Stomach smooth muscle (tissue), 2 donors: ENCODE measurements around the gene PAXIP1.
"Not testable (repeated sequence)": the region's sequence is repeated elsewhere in the genome, so short reads cannot be mapped to it uniquely, and the experiment has no call there.

Experiments used
- H3K27ac ChIP-seq: one replicate; pipeline ENCODE4 v1.7.0; 2013; ENCODE audit warnings: mild to moderate bottlenecking, low read length, inconsistent platforms
- H3K27me3 ChIP-seq, 2 donors: one replicate each; pipeline ENCODE4 v1.7.0; 2013; ENCODE audit warnings: low read length in 2 of 2; ENCODE audit not compliant: insufficient read depth in 2 of 2, control insufficient read depth in 1 of 2
- H3K36me3 ChIP-seq, 2 donors: one replicate each; pipeline ENCODE4 v1.7.0; 2013; ENCODE audit warnings: low read length in 2 of 2; ENCODE audit not compliant: control insufficient read depth in 2 of 2, insufficient read depth in 2 of 2
- H3K4me1 ChIP-seq: one replicate; pipeline ENCODE4 v1.7.0; 2013; ENCODE audit warnings: low read length; ENCODE audit not compliant: control insufficient read depth, insufficient read depth
- H3K4me3 ChIP-seq, 2 donors: one replicate each; pipeline ENCODE4 v1.7.0; 2013; ENCODE audit warnings: low read length in 2 of 2
- H3K9ac ChIP-seq, 2 donors: one replicate each; pipeline ENCODE4 v1.7.0; 2013; ENCODE audit warnings: low read length in 2 of 2, mild to moderate bottlenecking in 1 of 2
- H3K9me3 ChIP-seq, 2 donors: one replicate each; pipeline ENCODE4 v1.7.0; 2013; ENCODE audit warnings: low read length in 2 of 2; ENCODE audit not compliant: control insufficient read depth in 2 of 2
- donor health status: healthy.
- donor health status: Pancreatic carcinoma.

Gene PAXIP1, protein sequence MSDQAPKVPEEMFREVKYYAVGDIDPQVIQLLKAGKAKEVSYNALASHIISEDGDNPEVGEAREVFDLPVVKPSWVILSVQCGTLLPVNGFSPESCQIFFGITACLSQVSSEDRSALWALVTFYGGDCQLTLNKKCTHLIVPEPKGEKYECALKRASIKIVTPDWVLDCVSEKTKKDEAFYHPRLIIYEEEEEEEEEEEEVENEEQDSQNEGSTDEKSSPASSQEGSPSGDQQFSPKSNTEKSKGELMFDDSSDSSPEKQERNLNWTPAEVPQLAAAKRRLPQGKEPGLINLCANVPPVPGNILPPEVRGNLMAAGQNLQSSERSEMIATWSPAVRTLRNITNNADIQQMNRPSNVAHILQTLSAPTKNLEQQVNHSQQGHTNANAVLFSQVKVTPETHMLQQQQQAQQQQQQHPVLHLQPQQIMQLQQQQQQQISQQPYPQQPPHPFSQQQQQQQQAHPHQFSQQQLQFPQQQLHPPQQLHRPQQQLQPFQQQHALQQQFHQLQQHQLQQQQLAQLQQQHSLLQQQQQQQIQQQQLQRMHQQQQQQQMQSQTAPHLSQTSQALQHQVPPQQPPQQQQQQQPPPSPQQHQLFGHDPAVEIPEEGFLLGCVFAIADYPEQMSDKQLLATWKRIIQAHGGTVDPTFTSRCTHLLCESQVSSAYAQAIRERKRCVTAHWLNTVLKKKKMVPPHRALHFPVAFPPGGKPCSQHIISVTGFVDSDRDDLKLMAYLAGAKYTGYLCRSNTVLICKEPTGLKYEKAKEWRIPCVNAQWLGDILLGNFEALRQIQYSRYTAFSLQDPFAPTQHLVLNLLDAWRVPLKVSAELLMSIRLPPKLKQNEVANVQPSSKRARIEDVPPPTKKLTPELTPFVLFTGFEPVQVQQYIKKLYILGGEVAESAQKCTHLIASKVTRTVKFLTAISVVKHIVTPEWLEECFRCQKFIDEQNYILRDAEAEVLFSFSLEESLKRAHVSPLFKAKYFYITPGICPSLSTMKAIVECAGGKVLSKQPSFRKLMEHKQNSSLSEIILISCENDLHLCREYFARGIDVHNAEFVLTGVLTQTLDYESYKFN

DNA sequence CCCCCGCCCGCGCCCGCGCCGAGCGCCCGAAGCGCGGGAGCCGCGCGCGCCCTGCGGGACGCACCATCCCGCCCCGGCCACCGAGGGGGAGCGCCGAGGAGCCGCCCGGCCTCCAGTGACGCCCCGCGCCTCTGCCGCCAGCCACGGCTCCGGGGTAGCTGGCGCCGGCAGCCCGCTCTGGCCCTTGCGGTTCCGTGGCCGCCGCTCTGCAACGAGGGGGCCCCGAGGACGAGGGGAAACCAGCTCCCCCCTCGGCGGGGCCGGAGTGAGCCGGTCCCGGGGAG lies at the start of gene PAXIP1:
Gene PAXIP1 (minus strand): TSS at position 33 of the 284 bp plus-strand sequence. CDS start 195 bp downstream, outside the sequence.
- H3K27ac ChIP-seq: peak within 1 kb of the TSS; percentile 73
- peaks cover 13% of the 10 kb centered on the region for H3K4me1 ChIP-seq
- no peaks in the 10 kb centered on the region for H3K9me3 ChIP-seq
- H3K27me3 ChIP-seq: no peaks in the 10 kb centered on the region
- H3K36me3 ChIP-seq: no peaks in the 10 kb centered on the region
- peak within 1 kb of the TSS; percentile 87 to 89 for H3K9ac ChIP-seq
- H3K4me3 ChIP-seq: peak within 1 kb of the TSS; percentile 64 to 91

DNA sequence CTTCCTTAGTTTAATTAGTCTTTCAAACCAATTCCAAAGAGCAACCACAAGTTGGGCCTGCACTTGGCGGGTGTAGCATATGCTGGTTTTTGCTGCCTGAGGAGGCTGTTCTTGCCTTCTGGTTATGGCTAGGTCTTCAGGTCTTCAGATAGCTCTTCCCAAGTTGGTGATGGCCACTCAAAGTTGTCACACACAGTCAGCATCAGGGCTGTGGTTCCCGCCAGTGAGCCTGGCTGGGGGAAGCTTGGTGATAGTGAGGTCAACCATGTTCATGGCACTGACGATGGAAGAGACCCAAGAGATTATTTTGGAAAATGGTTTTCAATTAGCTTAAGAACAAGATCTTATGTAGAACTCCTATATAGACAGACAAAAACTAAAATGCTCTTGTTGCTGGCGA lies 48.4 kb upstream of the PAXIP1 start:
- Histone ChIP-seq H3K9ac (no peak overlapping the region), H3K27me3 (peaks cover 0 to 3% of the 10 kb centered on the region in 2 donors), H3K9me3 (no peaks in the 10 kb centered on the region), H3K4me1 (no peaks in the 10 kb centered on the region), H3K36me3 (no peaks in the 10 kb centered on the region), H3K27ac (no peak overlapping the region), H3K4me3 (no peak overlapping the region)

DNA sequence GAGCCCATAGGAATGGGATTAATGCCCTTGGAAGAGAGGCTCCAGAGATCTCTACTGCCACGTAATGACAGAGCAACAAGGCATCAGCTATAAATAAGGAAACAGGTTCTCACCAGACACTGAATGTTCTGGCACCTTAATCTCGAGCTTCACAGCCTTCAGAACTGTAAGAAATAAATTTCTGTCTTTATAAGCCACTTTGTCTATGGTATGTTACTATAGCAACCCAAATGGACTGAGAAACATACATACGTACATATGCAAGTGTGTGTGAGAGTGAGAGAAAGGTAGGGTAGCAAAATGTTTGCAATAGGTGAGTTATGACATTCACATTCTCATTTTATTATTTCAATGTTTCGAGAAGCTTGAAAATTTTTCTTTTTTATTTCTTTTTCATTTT lies 45.1 kb upstream of the PAXIP1 start:
- no peak overlapping the region for H3K9ac ChIP-seq
- no peaks in the 10 kb centered on the region for H3K36me3 ChIP-seq
- no peak overlapping the region for H3K4me3 ChIP-seq
- no peak overlapping the region for H3K27ac ChIP-seq
- H3K9me3 ChIP-seq: peaks cover 0 to under 1% of the 10 kb centered on the region in 2 donors
- H3K27me3 ChIP-seq: no peaks in the 10 kb centered on the region
- H3K4me1 ChIP-seq: no peaks in the 10 kb centered on the region

DNA sequence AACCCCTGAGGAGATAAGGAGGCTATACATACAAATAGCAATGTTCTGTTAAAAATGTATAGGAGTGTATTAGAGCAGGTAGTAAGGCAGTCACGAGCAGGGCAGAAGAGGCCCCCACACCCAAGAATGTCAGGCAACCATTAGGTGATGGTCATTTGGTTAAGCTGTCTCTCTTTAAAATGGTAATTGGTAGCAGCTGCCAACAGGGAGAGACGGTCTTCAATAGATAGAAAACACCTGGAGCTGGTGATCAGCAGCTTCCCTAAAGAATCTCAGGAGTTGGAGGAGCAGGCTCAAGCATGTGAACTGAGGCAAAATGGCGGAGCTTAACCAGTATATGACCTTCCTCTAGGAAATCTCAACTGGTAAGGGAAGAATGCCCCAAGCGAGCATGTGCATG lies 40.8 kb upstream of the PAXIP1 start:
- Histone ChIP-seq H3K4me1 (no peaks in the 10 kb centered on the region), H3K27me3 (peaks cover 0 to 5% of the 10 kb centered on the region in 2 donors), H3K27ac (no peak overlapping the region), H3K4me3 (no peak overlapping the region), H3K9ac (no peak overlapping the region), H3K36me3 (no peaks in the 10 kb centered on the region), H3K9me3 (peaks cover 0 to 3% of the 10 kb centered on the region in 2 donors)

DNA sequence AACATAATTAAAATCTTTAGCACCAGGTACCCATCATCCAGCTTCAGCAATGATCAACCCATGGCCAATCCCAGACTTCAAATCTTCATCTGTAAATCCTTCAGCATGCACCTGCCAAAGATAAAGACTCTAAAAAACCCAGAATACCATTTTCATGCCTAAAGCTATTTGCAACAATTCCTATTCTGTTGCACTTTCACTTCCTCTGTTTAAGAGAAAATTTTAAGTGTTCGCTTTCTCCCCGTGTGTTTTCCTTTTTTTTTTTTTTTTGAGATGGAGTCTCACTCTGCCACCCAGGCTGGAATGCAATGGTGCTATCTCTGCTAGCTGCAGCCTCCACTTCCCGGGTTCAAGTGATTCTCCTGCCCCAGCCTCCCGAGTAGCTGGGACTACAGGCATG lies 35.4 kb upstream of the PAXIP1 start:
- no peak overlapping the region for H3K9ac ChIP-seq
- no peak overlapping the region for H3K4me3 ChIP-seq
- peaks cover 0 to 5% of the 10 kb centered on the region in 2 donors for H3K27me3 ChIP-seq
- no peaks in the 10 kb centered on the region for H3K4me1 ChIP-seq
- H3K27ac ChIP-seq: no peak overlapping the region
- peaks cover 0 to 3% of the 10 kb centered on the region in 2 donors for H3K9me3 ChIP-seq
- no peaks in the 10 kb centered on the region for H3K36me3 ChIP-seq

DNA sequence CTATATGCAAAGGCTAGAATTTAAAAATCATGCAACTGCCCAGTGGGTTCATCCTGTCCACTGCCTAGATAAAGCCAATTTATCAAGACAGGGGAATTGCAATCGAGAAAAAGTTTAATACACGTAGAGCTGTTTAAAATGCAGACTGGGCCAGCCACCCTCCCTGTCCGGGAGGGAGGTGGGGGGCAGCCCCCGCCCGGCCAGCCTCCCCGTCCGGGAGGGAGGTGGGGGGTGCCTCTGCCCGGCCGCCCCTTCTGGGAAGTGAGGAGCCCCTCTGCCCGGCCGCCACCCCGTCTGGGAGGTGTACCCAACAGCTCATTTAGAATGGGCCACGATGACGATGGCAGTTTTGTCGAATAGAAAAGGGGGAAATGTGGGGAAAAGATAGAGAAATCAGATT lies 31.6 kb upstream of the PAXIP1 start:
- H3K4me3 ChIP-seq, H3K27me3 ChIP-seq, H3K4me1 ChIP-seq, H3K27ac ChIP-seq, H3K9me3 ChIP-seq, H3K9ac ChIP-seq, H3K36me3 ChIP-seq: not testable (repeated sequence)

DNA sequence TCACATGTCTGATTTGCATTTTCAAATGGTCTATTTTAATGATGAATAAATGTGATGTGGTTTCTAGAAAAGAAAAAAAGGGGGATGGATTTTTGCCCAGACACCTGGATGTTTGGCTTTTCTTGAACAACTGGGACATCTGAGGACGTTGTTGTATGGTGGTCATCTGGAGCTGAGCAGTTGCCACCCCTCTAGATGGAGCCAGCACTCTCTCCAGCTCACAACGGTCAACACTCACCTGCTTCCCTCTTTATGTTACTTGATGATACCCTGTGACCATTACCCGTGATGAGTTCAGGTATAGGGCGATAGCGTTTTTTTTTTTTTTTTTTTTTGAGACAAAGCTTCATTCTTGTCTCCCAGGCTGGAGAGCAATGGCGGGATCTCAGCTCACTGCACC lies 30.1 kb upstream of the PAXIP1 start:
- no peaks in the 10 kb centered on the region for H3K36me3 ChIP-seq
- H3K27me3 ChIP-seq: no peaks in the 10 kb centered on the region
- no peak overlapping the region for H3K27ac ChIP-seq
- no peak overlapping the region for H3K4me3 ChIP-seq
- no peaks in the 10 kb centered on the region for H3K4me1 ChIP-seq
- H3K9ac ChIP-seq: no peak overlapping the region
- no peaks in the 10 kb centered on the region for H3K9me3 ChIP-seq

DNA sequence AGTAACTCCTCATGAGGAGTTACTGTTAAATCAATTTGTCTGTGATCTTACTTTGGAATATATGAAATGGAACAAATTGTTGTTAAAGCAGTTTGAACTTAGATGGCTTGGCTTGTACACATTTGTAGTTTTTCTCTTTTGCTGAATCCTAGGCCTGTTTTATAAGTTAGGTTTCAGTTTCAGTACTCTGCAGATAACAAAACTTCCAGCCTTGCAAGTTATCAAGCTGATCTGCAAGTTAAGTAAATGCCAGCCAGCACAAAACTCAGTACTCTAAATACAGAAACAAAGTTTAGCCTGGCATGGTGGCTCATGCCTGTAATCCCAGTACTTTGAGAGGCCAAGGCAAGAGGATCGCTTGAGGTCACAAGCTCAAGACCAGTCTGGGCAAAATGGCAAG lies 25.0 kb upstream of the PAXIP1 start:
- no peaks in the 10 kb centered on the region for H3K27me3 ChIP-seq
- H3K4me1 ChIP-seq: no peaks in the 10 kb centered on the region
- no peaks in the 10 kb centered on the region for H3K36me3 ChIP-seq
- H3K9ac ChIP-seq: no peak overlapping the region
- H3K4me3 ChIP-seq: no peak overlapping the region
- H3K27ac ChIP-seq: no peak overlapping the region
- no peaks in the 10 kb centered on the region for H3K9me3 ChIP-seq

DNA sequence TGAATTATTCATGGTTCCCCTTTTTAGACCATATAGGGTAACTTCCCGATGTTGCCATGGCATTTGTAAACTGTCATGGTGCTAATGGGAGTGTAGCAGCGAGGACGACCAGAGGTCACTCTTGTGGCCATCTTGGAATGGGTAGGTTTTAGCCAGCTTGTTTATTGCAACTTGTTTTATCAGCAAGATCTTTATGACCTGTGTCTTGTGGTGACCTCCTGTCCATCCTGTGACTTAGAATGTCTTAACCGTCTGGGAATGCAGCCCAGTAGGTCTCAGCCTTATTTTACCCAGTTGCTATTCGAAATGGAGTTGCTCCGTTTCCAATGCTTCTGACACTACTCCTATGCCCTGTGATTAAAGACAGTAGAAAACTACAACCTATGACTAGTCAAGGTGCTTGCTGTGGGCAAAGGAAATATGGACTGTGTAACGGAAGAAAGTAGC lies 18.8 kb upstream of the PAXIP1 start:
- no peak overlapping the region for H3K27ac ChIP-seq
- no peak overlapping the region for H3K4me3 ChIP-seq
- no peaks in the 10 kb centered on the region for H3K36me3 ChIP-seq
- H3K9ac ChIP-seq: no peak overlapping the region
- H3K9me3 ChIP-seq: no peaks in the 10 kb centered on the region
- no peaks in the 10 kb centered on the region for H3K4me1 ChIP-seq
- no peaks in the 10 kb centered on the region for H3K27me3 ChIP-seq

DNA sequence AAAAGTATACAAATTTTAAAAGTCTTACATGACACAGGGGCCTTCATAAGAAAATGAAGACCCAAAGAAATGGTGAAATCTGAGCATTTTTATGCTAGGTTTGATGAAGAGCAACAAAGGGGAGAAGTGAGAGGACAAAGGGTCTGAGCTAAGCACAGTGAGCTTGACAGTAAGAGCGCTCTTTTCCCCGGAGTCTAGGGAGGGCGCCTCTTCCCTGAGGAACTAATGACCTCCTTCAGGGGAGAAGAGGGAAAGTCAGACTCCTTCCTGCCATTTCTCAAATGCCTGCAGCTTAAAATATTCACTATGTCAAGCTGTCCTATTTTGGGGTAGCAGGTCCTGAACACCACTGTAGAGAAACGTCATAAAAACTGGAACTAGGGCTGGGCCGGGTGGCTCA lies 18.1 kb upstream of the PAXIP1 start:
- no peak overlapping the region for H3K4me3 ChIP-seq
- no peaks in the 10 kb centered on the region for H3K27me3 ChIP-seq

More for the DNA sequence above, 18.1 kb upstream of the PAXIP1 start:
- Histone ChIP-seq H3K27ac (no peak overlapping the region), H3K4me1 (no peaks in the 10 kb centered on the region), H3K9me3 (no peaks in the 10 kb centered on the region), H3K9ac (no peak overlapping the region), H3K36me3 (no peaks in the 10 kb centered on the region)
